Kidney (tissue), 14 donors: ENCODE results near the gene LSM14B. TPM values are rescaled to one million over a fixed set of nuclear protein-coding genes. Genes with fewer than 3 reads are reported as not detected.

Experiments
- DNase-seq, 5 donors: peaks; one replicate each; pipeline ENCODE4 v3.0.0-alpha.2; 2013 to 2020
- FAIRE-seq: peaks from 2 replicates; lab custom pipeline; 2012; peaks lifted over from hg19 to GRCh38; lab: Jason Lieb, UNC
- H3K27ac ChIP-seq, 2 donors: one replicate each; pipeline ENCODE4 v1.7.0; 2013; ENCODE audit warnings: low read depth in 2 of 2, low read length in 2 of 2, inconsistent platforms in 1 of 2
- H3K27me3 ChIP-seq: one replicate; pipeline ENCODE4 v1.7.1; 2013; ENCODE audit warnings: low read length, inconsistent platforms; ENCODE audit not compliant: control insufficient read depth, insufficient read depth
- H3K36me3 ChIP-seq, 3 donors: one replicate each; pipeline versions ENCODE4 v1.7.0 to v1.7.1; 2013; ENCODE audit warnings: low read length in 3 of 3, control low read depth in 1 of 3, inconsistent platforms in 1 of 3; ENCODE audit not compliant: insufficient read depth in 3 of 3, control insufficient read depth in 2 of 3
- H3K4me1 ChIP-seq, 3 donors: one replicate each; pipeline versions ENCODE4 v1.7.0 to v1.7.1; 2013; ENCODE audit warnings: low read length in 3 of 3, inconsistent platforms in 1 of 3, low read depth in 1 of 3; ENCODE audit not compliant: control insufficient read depth in 2 of 3, insufficient read depth in 2 of 3
- H3K4me3 ChIP-seq, 3 donors: one replicate each; pipeline versions ENCODE4 v1.7.0 to v1.8.1; 2013; ENCODE audit warnings: low read length in 3 of 3, control low read depth in 1 of 3, inconsistent platforms in 1 of 3
- H3K9ac ChIP-seq, 3 donors: one replicate each; pipeline versions ENCODE4 v1.7.0 to v1.7.1; 2013; ENCODE audit warnings: low read length in 3 of 3, control low read depth in 1 of 3, inconsistent platforms in 1 of 3
- H3K9me3 ChIP-seq, 3 donors: one replicate each; pipeline versions ENCODE4 v1.7.0 to v1.7.1; 2013; ENCODE audit warnings: low read length in 3 of 3, control low read depth in 1 of 3, inconsistent platforms in 1 of 3; ENCODE audit not compliant: control insufficient read depth in 2 of 3, insufficient read depth in 1 of 3
- CTCF ChIP-seq: IDR thresholded peaks from 3 replicates; pipeline ENCODE4 v1.5.1; 2012; ENCODE audit warnings: mild to moderate bottlenecking, moderate library complexity, borderline replicate concordance; ENCODE audit not compliant: insufficient read depth; ENCODE audit errors: extremely low read depth
- intact Hi-C: fragments of 100-400 bp; cut with DNase I; formaldehyde crosslinking; loops from one replicate; pipeline ENCODE4 v1.11.1; 2022
- polyA plus RNA-seq: library from polyadenylated mRNA; stranded (reverse); fragments of 350-450 nt; fragmentation: Illumina TruSeq; extraction: RNeasy Lipid Tissue Mini Kit (QIAGEN cat#74804); gene quantifications from one replicate; pipeline ENCODE4 v1.2.3, GENCODE V29; 2014; ENCODE audit warnings: low read depth, low replicate concordance; ENCODE audit not compliant: insufficient read depth
- total RNA-seq: library from RNA; stranded (reverse); fragmentation: NEBNext Ultra II Directional; extraction: Animal tissue kit (Norgen Biotek cat#: 25700); gene quantifications from one replicate; pipeline ENCODE4 v1.2.1, GENCODE V29; 2021
- donor health status: control.
- donor health status: control.
- donor health status: control.
- donor health status: control.
- donor health status: control.
- donor health status: DM: yes; HTN: yes; CAD: no.
- donor health status: Normal renal cell carcinoma (clear cell type).

LSM14B gene
- total and polyA plus RNA-seq, 2 donors from 2014 or later: 18.0 to 31.6 TPM

- peaks cover 0 to 3% (median 0%) of the 10 kb centered on the region in 3 donors for H3K4me1 ChIP-seq
- DNase-seq (peak in 1 of 5 donors; percentile 29), FAIRE-seq (no peak)
- H3K9me3 ChIP-seq: no peaks in the 10 kb centered on the region
- no peak overlapping the region for H3K9ac ChIP-seq
- H3K4me3 ChIP-seq: no peak overlapping the region
- H3K36me3 ChIP-seq: no peaks in the 10 kb centered on the region
- H3K27ac ChIP-seq: no peak overlapping the region
- no peaks in the 10 kb centered on the region for H3K27me3 ChIP-seq
- intact Hi-C loops: no loop called here
- TF ChIP-seq CTCF: no peak
These were observed 35.0 kb upstream of the LSM14B start for GRCh38 chr20:62087227-62087626.

GRCh38 chr20:62087632-62088031, 34.6 kb upstream of the LSM14B start:
- intact Hi-C loops: no loop called here
- Histone ChIP-seq H3K27me3 (no peaks in the 10 kb centered on the region), H3K4me3 (no peak overlapping the region)

GRCh38 chr20:62088258-62089127, 33.8 kb upstream of the LSM14B start:
- H3K4me3 ChIP-seq: peak overlapping the region in 1 of 3 donors; percentile 26
- no peaks in the 10 kb centered on the region for H3K36me3 ChIP-seq
- FAIRE-seq (no peak), DNase-seq (no peak)
- no peaks in the 10 kb centered on the region for H3K27me3 ChIP-seq
- H3K27ac ChIP-seq: no peak overlapping the region
- TF ChIP-seq CTCF: no peak
- H3K9ac ChIP-seq: no peak overlapping the region
- H3K4me1 ChIP-seq: peaks cover 0 to 3% (median 0%) of the 10 kb centered on the region in 3 donors
- no peaks in the 10 kb centered on the region for H3K9me3 ChIP-seq
- intact Hi-C loops: no loop called here

More at GRCh38 chr20:62087632-62088031, 34.6 kb upstream of the LSM14B start:
- Histone ChIP-seq H3K4me1 (peaks cover 0 to 3% (median 0%) of the 10 kb centered on the region in 3 donors), H3K27ac (no peak overlapping the region), H3K9ac (no peak overlapping the region), H3K36me3 (no peaks in the 10 kb centered on the region), H3K9me3 (no peaks in the 10 kb centered on the region)
- TF ChIP-seq CTCF: no peak
- FAIRE-seq (no peak), DNase-seq (no peak)
